A549 (cell line): ENCODE results near the gene TENT5C.

Experiments used
- CHD2 ChIP-seq: fragments of 150-350 bp; IDR thresholded peaks from 2 replicates; pipeline ENCODE4 v1.6.1; 2014; ENCODE audit warnings: low read length; ENCODE audit not compliant: partially characterized antibody
- CHD4 ChIP-seq: fragments of 200-600 bp; sonication (generic); IDR thresholded peaks from 2 replicates; pipeline ENCODE4 v1.6.1; 2016; ENCODE audit warnings: antibody characterized with exemption, mild to moderate bottlenecking, borderline replicate concordance
- CTCF ChIP-seq: fragments of >200 bp; sonication (Bioruptor Twin); formaldehyde crosslinking; IDR thresholded peaks from 3 replicates; pipeline ENCODE4 v1.5.1; 2016
- E2F6 ChIP-seq: IDR thresholded peaks from 2 replicates; pipeline ENCODE4 v1.6.1; 2012; ENCODE audit warnings: low read depth, borderline replicate concordance
- KDM1A ChIP-seq: fragments of 200-600 bp; sonication (generic); IDR thresholded peaks from 2 replicates; pipeline ENCODE4 v1.6.1; 2016; ENCODE audit warnings: low read depth, mild to moderate bottlenecking
- POLR2A ChIP-seq: IDR thresholded peaks from 2 replicates; pipeline ENCODE4 v1.6.1; 2012; ENCODE audit warnings: mild to moderate bottlenecking, low read length
- RAD21 ChIP-seq, 2 experiments: fragments of >200 bp in 1 of 2; sonication (Bioruptor Twin) in 1 of 2; formaldehyde crosslinking in 1 of 2; IDR thresholded peaks in 1 of 2; conservative IDR thresholded peaks in 1 of 2; 2 replicates in 1 of 2; 3 replicates in 1 of 2; pipeline ENCODE4 v1.6.1; 2012 to 2018; ENCODE audit warnings: inconsistent platforms in 1 of 2
- SMC3 ChIP-seq: fragments of >200 bp; sonication (Bioruptor Twin); formaldehyde crosslinking; IDR thresholded peaks from 3 replicates; pipeline ENCODE4 v1.6.1; 2018; ENCODE audit warnings: inconsistent platforms

DNA sequence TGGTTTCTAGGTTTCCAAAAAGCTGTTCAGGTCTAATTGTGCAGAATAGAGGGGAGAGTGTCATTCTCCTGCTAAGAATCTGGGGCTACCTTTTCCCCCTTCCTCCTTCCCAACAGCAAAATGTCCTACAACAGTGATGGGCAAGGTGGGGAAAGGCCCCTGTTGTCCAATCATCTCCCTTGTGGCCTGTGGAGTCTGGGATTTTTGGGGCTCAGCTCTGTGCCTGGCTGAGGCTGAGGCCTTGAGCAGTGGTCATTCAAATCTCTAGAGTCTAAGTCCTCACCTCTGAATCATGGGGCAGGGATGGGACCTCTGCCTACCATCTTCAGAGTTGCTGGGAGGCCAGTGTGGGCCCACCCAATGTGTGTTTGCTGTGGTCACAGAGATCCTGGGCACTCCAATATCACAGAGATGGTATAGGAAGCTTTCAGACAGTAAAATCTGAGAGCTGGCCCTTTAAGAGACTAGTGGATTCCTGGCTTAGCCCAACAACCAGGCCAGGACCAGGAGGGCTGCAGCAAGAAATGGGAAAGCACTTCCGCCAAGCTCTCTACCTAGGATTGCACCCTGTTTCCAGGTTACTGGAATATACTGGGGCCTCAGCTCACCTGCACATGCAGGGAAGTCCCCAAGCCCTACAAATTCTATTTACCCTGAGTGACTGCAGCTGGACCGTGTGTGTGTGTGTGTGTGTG lies 28.5 kb upstream of the TENT5C start:
- no peak for TF ChIP-seq CTCF
- no peak for TF ChIP-seq CHD2
- no peak for TF ChIP-seq KDM1A
- TF ChIP-seq SMC3, result no peak
- TF ChIP-seq CHD4, result no peak
- TF ChIP-seq POLR2A, result no peak
- TF ChIP-seq RAD21 (conservative IDR thresholded peaks at IDR 0.05 in 1 of 2, IDR thresholded peaks at IDR 0.05 in 1 of 2), result no peak
- no peak for TF ChIP-seq E2F6
